Brain pericyte (primary cell): ENCODE results near the gene AVL9.
"Not testable (repeated sequence)": the region's sequence is repeated elsewhere in the genome, so short reads cannot be mapped to it uniquely, and the experiment has no call there.

Experiments used
- DNase-seq: peaks from one replicate; pipeline ENCODE4 v3.0.0-alpha.2; 2012; ENCODE audit warnings: low read depth, low spot score

AVL9 gene

DNA sequence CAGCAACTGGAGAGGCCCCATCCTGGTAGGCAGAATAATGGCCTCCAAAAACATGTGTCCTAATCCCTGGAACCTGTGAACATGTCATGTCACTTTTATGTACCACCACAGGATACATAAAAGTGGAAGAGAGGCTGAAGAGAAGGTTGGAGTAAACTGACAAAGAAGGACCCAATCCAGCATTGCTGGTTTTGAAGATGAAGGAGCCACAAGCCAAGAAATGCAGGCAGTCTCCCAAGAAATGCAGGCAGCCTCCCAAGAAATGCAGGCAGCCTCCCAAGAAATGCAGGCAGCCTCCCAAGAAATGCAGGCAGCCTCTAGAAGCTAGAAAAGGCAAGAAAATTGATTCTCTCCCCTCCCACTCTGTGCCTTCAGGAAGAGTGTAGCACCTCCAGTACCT, 142.3 kb downstream of the AVL9 start:
- not testable (repeated sequence) for DNase-seq
